Neuronal stem cell (in vitro differentiated cells): Measurements from ENCODE around the gene GLYR1.

ENCODE experiments used
- DNase-seq: peaks from one replicate; pipeline ENCODE4 v3.0.0-alpha.2; 2013; ENCODE audit warnings: low spot score
- H2AFZ ChIP-seq: one replicate; pipeline ENCODE4 v1.6.1; 2013; ENCODE audit warnings: mild to moderate bottlenecking, low read length, inconsistent platforms
- H2AK5ac ChIP-seq: 2 replicates; pipeline ENCODE4 v1.6.1; 2013; ENCODE audit warnings: low read depth, mild to moderate bottlenecking, inconsistent platforms, low read length, moderate library complexity, mixed read lengths
- H2BK120ac ChIP-seq: 2 replicates; pipeline ENCODE4 v1.6.1; 2013; ENCODE audit warnings: low read depth, mild to moderate bottlenecking, inconsistent platforms, low read length, moderate library complexity, mixed read lengths
- H2BK12ac ChIP-seq: one replicate; pipeline ENCODE4 v1.6.1; 2013; ENCODE audit warnings: low read length, inconsistent platforms
- H2BK15ac ChIP-seq: 2 replicates; pipeline ENCODE4 v1.6.1; 2013; ENCODE audit warnings: mild to moderate bottlenecking, low read length, inconsistent platforms, mixed read lengths
- H2BK5ac ChIP-seq: one replicate; pipeline ENCODE4 v1.6.1; 2013; ENCODE audit warnings: inconsistent platforms, mild to moderate bottlenecking, low read length, moderate library complexity
- H3K14ac ChIP-seq: one replicate; pipeline ENCODE4 v1.6.1; 2013; ENCODE audit warnings: low read length, inconsistent platforms
- H3K18ac ChIP-seq: 2 replicates; pipeline ENCODE4 v1.6.1; 2013; ENCODE audit warnings: low read length, inconsistent platforms
- H3K23ac ChIP-seq: 2 replicates; pipeline ENCODE4 v1.6.1; 2013; ENCODE audit warnings: low read depth, mild to moderate bottlenecking, mixed read lengths, low read length, inconsistent platforms; ENCODE audit not compliant: poor library complexity
- H3K27ac ChIP-seq: replicated peaks from 3 replicates; pipeline ENCODE4 v1.5.1; 2013; ENCODE audit warnings: low read length, inconsistent platforms
- H3K27me3 ChIP-seq, 3 experiments: 2 replicates each; pipeline ENCODE4 v1.6.1; 2013; ENCODE audit warnings: low read length in 3 of 3, mild to moderate bottlenecking in 2 of 3, inconsistent platforms in 1 of 3, low read depth in 1 of 3, mixed read lengths in 1 of 3, moderate library complexity in 1 of 3; ENCODE audit not compliant: control insufficient read depth in 3 of 3, insufficient read depth in 3 of 3
- H3K36me3 ChIP-seq, 2 donors: replicated peaks in 1 of 2; 2 replicates each; pipeline ENCODE4 v1.6.1; 2013; ENCODE audit warnings: low read length in 2 of 2; ENCODE audit not compliant: control insufficient read depth in 2 of 2, insufficient read depth in 2 of 2
- H3K4ac ChIP-seq: 2 replicates; pipeline ENCODE4 v1.6.1; 2013; ENCODE audit warnings: inconsistent platforms, mild to moderate bottlenecking, low read length, moderate library complexity
- H3K4me1 ChIP-seq, 2 donors: 1 replicate in 1 of 2; 2 replicates in 1 of 2; pipeline ENCODE4 v1.6.1; 2013; ENCODE audit warnings: low read length in 2 of 2, low read depth in 1 of 2; ENCODE audit not compliant: control insufficient read depth in 2 of 2, insufficient read depth in 1 of 2
- H3K4me2 ChIP-seq: one replicate; pipeline ENCODE4 v1.6.1; 2013; ENCODE audit warnings: mild to moderate bottlenecking, low read length, inconsistent platforms; ENCODE audit not compliant: insufficient read depth, poor library complexity, severe bottlenecking
- H3K4me3 ChIP-seq, 2 donors: 2 replicates each; pipeline ENCODE4 v1.5.1; 2013; ENCODE audit warnings: low read length in 2 of 2, mild to moderate bottlenecking in 2 of 2, inconsistent platforms in 1 of 2, moderate library complexity in 1 of 2
- H3K79me1 ChIP-seq: one replicate; pipeline ENCODE4 v1.6.1; 2013; ENCODE audit warnings: low read depth, mild to moderate bottlenecking, inconsistent platforms, low read length, moderate library complexity
- H3K9ac ChIP-seq: one replicate; pipeline ENCODE4 v1.6.1; 2013; ENCODE audit warnings: mild to moderate bottlenecking, low read depth, low read length, inconsistent platforms; ENCODE audit not compliant: poor library complexity
- H3K9me3 ChIP-seq, 2 donors: replicated peaks in 1 of 2; 2 replicates each; pipeline versions ENCODE3 to v1.6.1; 2013; ENCODE audit warnings: low read length in 2 of 2, mild to moderate bottlenecking in 2 of 2, inconsistent platforms in 1 of 2, low read depth in 1 of 2, mixed read lengths in 1 of 2, moderate library complexity in 1 of 2; ENCODE audit not compliant: control insufficient read depth in 2 of 2, insufficient read depth in 1 of 2
- H4K8ac ChIP-seq: one replicate; pipeline ENCODE4 v1.6.1; 2013; ENCODE audit warnings: low read depth, mild to moderate bottlenecking, inconsistent platforms, low read length, moderate library complexity
- H4K91ac ChIP-seq: one replicate; pipeline ENCODE4 v1.6.1; 2013; ENCODE audit warnings: low read length, low read depth, mild to moderate bottlenecking, inconsistent platforms; ENCODE audit not compliant: poor library complexity
- WGBS, 2 donors: extraction: QIAGEN DNeasy Blood & Tissue Kit; methylation state at CpG; one replicate each; pipeline ENCODE4 v1.1.7; 2013; ENCODE audit warnings: missing lambda C conversion rate in 2 of 2, mixed read lengths in 1 of 2; ENCODE audit not compliant: insufficient read length in 2 of 2, insufficient replicate concordance in 1 of 2; ENCODE audit errors: extremely low coverage in 2 of 2; 5-methylcytosine and 5-hydroxymethylcytosine counted together

Gene GLYR1

GRCh38 chr16:4801051-4801961 is 45.8 kb downstream of the GLYR1 start:
- Histone ChIP-seq H2AK5ac (peak overlapping the region; percentile 53), H4K8ac (no peak overlapping the region), H2BK5ac (peak overlapping the region; percentile 43), H3K4me2 (peak overlapping the region; percentile 75), H3K27ac (peak overlapping the region; percentile 98), H3K14ac (peak overlapping the region; percentile 60), H3K4me1 (peaks cover 5 to 14% of the 10 kb centered on the region in 2 donors), H2BK12ac (no peak overlapping the region), H2BK120ac (no peak overlapping the region), H3K9me3 (no peaks in the 10 kb centered on the region), H3K18ac (peak overlapping the region; percentile 44), H3K9ac (peak overlapping the region; percentile 96), H2AFZ (peak overlapping the region; percentile 100), H4K91ac (no peak overlapping the region), H2BK15ac (peak overlapping the region; percentile 68), H3K23ac (peak overlapping the region; percentile 98), H3K79me1 (peaks cover 2% of the 10 kb centered on the region), H3K4me3 (peak overlapping the region; percentile 94 to 97), H3K36me3 (peaks cover 26 to 37% of the 10 kb centered on the region in 2 donors), H3K4ac (no peak overlapping the region), H3K27me3 (no peaks in the 10 kb centered on the region)
- DNase-seq, result no peak
- no CpG with 5 or more reads among the region's 29 CpGs for WGBS, 2 donors

GRCh38 chr16:4800290-4801041 is 46.6 kb downstream of the GLYR1 start:
- Histone ChIP-seq H3K4me1 (peaks cover 5 to 14% of the 10 kb centered on the region in 2 donors), H3K4me3 (no peak overlapping the region), H3K9ac (no peak overlapping the region), H3K79me1 (peaks cover 2% of the 10 kb centered on the region), H3K27ac (no peak overlapping the region), H2AFZ (no peak overlapping the region), H2AK5ac (peak overlapping the region; percentile 36), H3K14ac (no peak overlapping the region), H3K27me3 (no peaks in the 10 kb centered on the region), H3K36me3 (peaks cover 24 to 31% of the 10 kb centered on the region in 2 donors), H3K18ac (no peak overlapping the region), H2BK5ac (no peak overlapping the region), H4K91ac (no peak overlapping the region), H2BK12ac (peak overlapping the region; percentile 41), H2BK120ac (no peak overlapping the region), H3K4me2 (no peak overlapping the region), H4K8ac (no peak overlapping the region), H3K23ac (no peak overlapping the region), H3K9me3 (no peaks in the 10 kb centered on the region), H2BK15ac (no peak overlapping the region), H3K4ac (no peak overlapping the region)
- no peak for DNase-seq
- WGBS, 2 donors, result no CpG with 5 or more reads among the region's 17 CpGs

- H2BK12ac ChIP-seq, result peak overlapping the region; percentile 10
- H3K4me2 ChIP-seq, result no peak overlapping the region
- no peak overlapping the region for H2AFZ ChIP-seq
Observed at GRCh38 chr16:4799171-4799855, 47.8 kb downstream of the GLYR1 start.

More at GRCh38 chr16:4799171-4799855, 47.8 kb downstream of the GLYR1 start:
- H3K14ac ChIP-seq, result no peak overlapping the region
- H3K23ac ChIP-seq, result peak overlapping the region; percentile 65
- no peak overlapping the region for H4K91ac ChIP-seq
- peaks cover 2% of the 10 kb centered on the region for H3K79me1 ChIP-seq
- H3K4me1 ChIP-seq, result peaks cover 5 to 14% of the 10 kb centered on the region in 2 donors
- no peaks in the 10 kb centered on the region for H3K27me3 ChIP-seq
- H3K4ac ChIP-seq, result no peak overlapping the region
- no peak overlapping the region for H3K18ac ChIP-seq
- H2BK120ac ChIP-seq, result no peak overlapping the region
- H3K36me3 ChIP-seq, result peaks cover 15 to 19% of the 10 kb centered on the region in 2 donors
- no CpG with 5 or more reads among the region's 19 CpGs for WGBS, 2 donors
- H3K9me3 ChIP-seq, result no peaks in the 10 kb centered on the region
- no peak overlapping the region for H3K9ac ChIP-seq
- no peak overlapping the region for H4K8ac ChIP-seq
- no peak overlapping the region for H2BK15ac ChIP-seq
- no peak for DNase-seq
- no peak overlapping the region for H3K4me3 ChIP-seq
- no peak overlapping the region for H2BK5ac ChIP-seq
- peak overlapping the region; percentile 40 for H2AK5ac ChIP-seq
- no peak overlapping the region for H3K27ac ChIP-seq
